ENCODE results near the gene KDM3A. TPM values are rescaled to one million over a fixed set of nuclear protein-coding genes. Genes with fewer than 3 reads are reported as not detected.

The KDM3A gene
- polyA plus RNA-seq, 3 donors = 55.8 to 62.7 (median 59.4) TPM

- no peak for DNase-seq (ENCODE audit: low read depth in 3 of 3, low spot score in 2 of 3)
Observed at GRCh38 chr2:86512034-86512433, 70.9 kb downstream of the KDM3A start.

- DNase-seq (ENCODE audit: low read depth in 3 of 3, low spot score in 2 of 3) = no peak
Observed at GRCh38 chr2:86512892-86513291, 71.7 kb downstream of the KDM3A start.

- DNase-seq (ENCODE audit: low read depth in 3 of 3, low spot score in 2 of 3) = no peak
Observed at GRCh38 chr2:86513948-86514660, 72.9 kb downstream of the KDM3A start.

- no peak for DNase-seq (ENCODE audit: low read depth in 3 of 3, low spot score in 2 of 3)
Observed at GRCh38 chr2:86518481-86518880, 77.3 kb downstream of the KDM3A start.

GRCh38 chr2:86519349-86519748, 78.2 kb downstream of the KDM3A start:
- DNase-seq (ENCODE audit: low read depth in 3 of 3, low spot score in 2 of 3) = no peak

- no peak for DNase-seq (ENCODE audit: low read depth in 3 of 3, low spot score in 2 of 3)
Observed at GRCh38 chr2:86520153-86520552, 79.0 kb downstream of the KDM3A start.

GRCh38 chr2:86521922-86522321, 80.8 kb downstream of the KDM3A start:
- DNase-seq (ENCODE audit: low read depth in 3 of 3, low spot score in 2 of 3) = no peak

GRCh38 chr2:86522711-86523110, 81.5 kb downstream of the KDM3A start:
- no peak for DNase-seq (ENCODE audit: low read depth in 3 of 3, low spot score in 2 of 3)

- no peak for DNase-seq (ENCODE audit: low read depth in 3 of 3, low spot score in 2 of 3)
Observed at GRCh38 chr2:86523491-86523890, 82.3 kb downstream of the KDM3A start.

- no peak for DNase-seq (ENCODE audit: low read depth in 3 of 3, low spot score in 2 of 3)
Observed at GRCh38 chr2:86525421-86526340, 84.5 kb downstream of the KDM3A start.

GRCh38 chr2:86533589-86533988, 92.4 kb downstream of the KDM3A start:
- DNase-seq (ENCODE audit: low read depth in 3 of 3, low spot score in 2 of 3) = no peak

GRCh38 chr2:86541334-86541733, 100.2 kb downstream of the KDM3A start:
- DNase-seq (ENCODE audit: low read depth in 3 of 3, low spot score in 2 of 3) = no peak

Other genes starting within 250 kb of the KDM3A start
- gene IMMT, start 245.9 kb upstream of the KDM3A start, polyA plus RNA-seq (ENCODE audit: insufficient read length in 3 of 3) = 100 to 1,000 TPM; 115 to 117 (median 116) TPM
- gene MRPL35, start 241.9 kb upstream of the KDM3A start, polyA plus RNA-seq (ENCODE audit: insufficient read length in 3 of 3) = 10 to 100 TPM; 52.4 to 60.9 (median 57.9) TPM
- 1 to 10 TPM; 3.0 to 3.3 (median 3.0) TPM for gene REEP1, start 103.7 kb upstream of the KDM3A start, polyA plus RNA-seq (ENCODE audit: insufficient read length in 3 of 3)
- 100 to 1,000 TPM; 158 to 162 (median 160) TPM for gene CHMP3, start 122.1 kb downstream of the KDM3A start, polyA plus RNA-seq (ENCODE audit: insufficient read length in 3 of 3)
- 10 to 100 TPM; 33.7 to 36.3 (median 36.3) TPM for gene RNF103, start 182.5 kb downstream of the KDM3A start, polyA plus RNA-seq (ENCODE audit: insufficient read length in 3 of 3)